Ishikawa (cell line): Measurements from ENCODE around the gene GPR35.

Experiments
- CEBPB ChIP-seq: IDR thresholded peaks from 2 replicates; pipeline ENCODE4 v1.6.1; 2012
- CREB1 ChIP-seq: IDR thresholded peaks from 2 replicates; pipeline ENCODE4 v1.6.1; 2012; ENCODE audit warnings: low read depth
- EGR1 ChIP-seq: IDR thresholded peaks from 2 replicates; pipeline ENCODE4 v1.6.1; 2012
- EP300 ChIP-seq: IDR thresholded peaks from 2 replicates; pipeline ENCODE4 v1.6.1; 2012; ENCODE audit warnings: borderline replicate concordance
- FOXM1 ChIP-seq: IDR thresholded peaks from 2 replicates; pipeline ENCODE4 v1.6.1; 2012; ENCODE audit warnings: low read depth, borderline replicate concordance
- NFIC ChIP-seq: IDR thresholded peaks from 2 replicates; pipeline ENCODE4 v1.6.1; 2012
- RAD21 ChIP-seq: IDR thresholded peaks from 2 replicates; pipeline ENCODE4 v1.6.1; 2012; ENCODE audit warnings: low read depth
- TAF1 ChIP-seq: IDR thresholded peaks from 2 replicates; pipeline ENCODE4 v1.6.1; 2012; ENCODE audit warnings: low read depth, mild to moderate bottlenecking
- TCF12 ChIP-seq: IDR thresholded peaks from 2 replicates; pipeline ENCODE4 v1.6.1; 2012; ENCODE audit warnings: low read depth
- TEAD4 ChIP-seq: IDR thresholded peaks from 2 replicates; pipeline ENCODE4 v1.6.1; 2012
- YY1 ChIP-seq: IDR thresholded peaks from 2 replicates; pipeline ENCODE4 v1.6.1; 2012; ENCODE audit warnings: low read depth
- ZBTB7A ChIP-seq: IDR thresholded peaks from 2 replicates; pipeline ENCODE4 v1.6.1; 2012; ENCODE audit warnings: low read depth
- TF ChIP-seq, protein P1 (sequence below): IDR thresholded peaks from 2 replicates; pipeline ENCODE4 v1.6.1; 2012; ENCODE audit warnings: low read depth, mild to moderate bottlenecking
- TF ChIP-seq, protein P2 (sequence below): IDR thresholded peaks from 2 replicates; pipeline ENCODE4 v1.6.1; 2012
- TF ChIP-seq, protein P3 (sequence below): IDR thresholded peaks from 2 replicates; pipeline ENCODE4 v1.6.1; 2012

The GPR35 gene

DNA sequence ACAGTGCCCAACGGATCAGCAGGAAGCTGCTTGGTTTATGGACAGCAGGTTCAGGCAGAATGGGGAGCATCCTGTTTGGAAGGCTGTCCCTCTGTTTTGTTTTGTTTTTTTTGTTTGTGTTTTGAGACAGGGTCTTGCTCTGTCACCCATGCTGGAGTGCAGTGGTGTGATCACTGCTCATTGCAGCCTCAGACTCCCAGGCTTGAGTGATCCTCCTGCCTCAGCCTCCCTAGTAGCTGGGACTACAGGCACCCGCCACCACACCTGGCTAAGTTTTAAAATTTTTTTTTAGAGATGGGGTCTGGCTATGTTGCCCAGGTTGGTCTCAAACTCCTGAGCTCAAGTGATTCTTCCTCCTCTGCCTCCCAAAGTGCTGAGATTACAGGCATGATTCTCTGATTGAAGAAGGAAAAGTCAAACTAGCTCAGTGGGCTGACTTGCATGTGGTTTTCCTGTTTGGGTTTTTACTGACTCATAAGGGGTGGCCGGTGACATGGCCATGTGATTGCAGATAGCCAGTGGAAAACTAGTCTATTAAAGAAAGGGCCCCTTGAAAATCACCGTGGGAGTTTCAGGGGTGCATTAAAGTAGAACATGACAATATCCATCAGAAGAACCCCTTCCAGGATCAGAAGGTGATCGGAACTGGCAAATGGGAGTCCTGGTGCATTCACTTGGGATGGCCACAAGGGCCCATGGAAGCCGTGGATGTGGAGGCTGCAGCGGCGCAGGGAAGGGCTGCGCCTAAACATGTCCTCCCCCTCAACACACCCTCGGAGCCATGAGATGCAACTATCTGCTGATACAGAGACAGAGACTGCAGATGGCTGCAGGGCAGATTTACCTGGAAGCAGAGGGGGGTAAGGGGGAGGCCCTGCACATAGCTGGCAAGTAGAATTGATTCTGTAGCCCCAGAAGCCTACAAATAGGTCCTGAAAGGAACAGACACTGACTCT, 30.9 kb downstream of the GPR35 start:
- TF ChIP-seq CEBPB = no peak
- no peak for TF ChIP-seq FOXM1
- TF ChIP-seq YY1 = no peak
- TF ChIP-seq CREB1 = no peak
- TF ChIP-seq EP300 = no peak
- TF ChIP-seq TEAD4 = no peak
- TF ChIP-seq TAF1 = no peak
- TF ChIP-seq ZBTB7A = no peak
- TF ChIP-seq TCF12 = no peak
- TF ChIP-seq, protein P1, sequence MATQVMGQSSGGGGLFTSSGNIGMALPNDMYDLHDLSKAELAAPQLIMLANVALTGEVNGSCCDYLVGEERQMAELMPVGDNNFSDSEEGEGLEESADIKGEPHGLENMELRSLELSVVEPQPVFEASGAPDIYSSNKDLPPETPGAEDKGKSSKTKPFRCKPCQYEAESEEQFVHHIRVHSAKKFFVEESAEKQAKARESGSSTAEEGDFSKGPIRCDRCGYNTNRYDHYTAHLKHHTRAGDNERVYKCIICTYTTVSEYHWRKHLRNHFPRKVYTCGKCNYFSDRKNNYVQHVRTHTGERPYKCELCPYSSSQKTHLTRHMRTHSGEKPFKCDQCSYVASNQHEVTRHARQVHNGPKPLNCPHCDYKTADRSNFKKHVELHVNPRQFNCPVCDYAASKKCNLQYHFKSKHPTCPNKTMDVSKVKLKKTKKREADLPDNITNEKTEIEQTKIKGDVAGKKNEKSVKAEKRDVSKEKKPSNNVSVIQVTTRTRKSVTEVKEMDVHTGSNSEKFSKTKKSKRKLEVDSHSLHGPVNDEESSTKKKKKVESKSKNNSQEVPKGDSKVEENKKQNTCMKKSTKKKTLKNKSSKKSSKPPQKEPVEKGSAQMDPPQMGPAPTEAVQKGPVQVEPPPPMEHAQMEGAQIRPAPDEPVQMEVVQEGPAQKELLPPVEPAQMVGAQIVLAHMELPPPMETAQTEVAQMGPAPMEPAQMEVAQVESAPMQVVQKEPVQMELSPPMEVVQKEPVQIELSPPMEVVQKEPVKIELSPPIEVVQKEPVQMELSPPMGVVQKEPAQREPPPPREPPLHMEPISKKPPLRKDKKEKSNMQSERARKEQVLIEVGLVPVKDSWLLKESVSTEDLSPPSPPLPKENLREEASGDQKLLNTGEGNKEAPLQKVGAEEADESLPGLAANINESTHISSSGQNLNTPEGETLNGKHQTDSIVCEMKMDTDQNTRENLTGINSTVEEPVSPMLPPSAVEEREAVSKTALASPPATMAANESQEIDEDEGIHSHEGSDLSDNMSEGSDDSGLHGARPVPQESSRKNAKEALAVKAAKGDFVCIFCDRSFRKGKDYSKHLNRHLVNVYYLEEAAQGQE = no peak
- no peak for TF ChIP-seq NFIC
- TF ChIP-seq EGR1 = no peak
- TF ChIP-seq, protein P2, sequence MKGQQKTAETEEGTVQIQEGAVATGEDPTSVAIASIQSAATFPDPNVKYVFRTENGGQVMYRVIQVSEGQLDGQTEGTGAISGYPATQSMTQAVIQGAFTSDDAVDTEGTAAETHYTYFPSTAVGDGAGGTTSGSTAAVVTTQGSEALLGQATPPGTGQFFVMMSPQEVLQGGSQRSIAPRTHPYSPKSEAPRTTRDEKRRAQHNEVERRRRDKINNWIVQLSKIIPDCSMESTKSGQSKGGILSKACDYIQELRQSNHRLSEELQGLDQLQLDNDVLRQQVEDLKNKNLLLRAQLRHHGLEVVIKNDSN = no peak
- no peak for TF ChIP-seq RAD21
- TF ChIP-seq, protein P3, sequence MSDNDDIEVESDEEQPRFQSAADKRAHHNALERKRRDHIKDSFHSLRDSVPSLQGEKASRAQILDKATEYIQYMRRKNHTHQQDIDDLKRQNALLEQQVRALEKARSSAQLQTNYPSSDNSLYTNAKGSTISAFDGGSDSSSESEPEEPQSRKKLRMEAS = no peak

DNA sequence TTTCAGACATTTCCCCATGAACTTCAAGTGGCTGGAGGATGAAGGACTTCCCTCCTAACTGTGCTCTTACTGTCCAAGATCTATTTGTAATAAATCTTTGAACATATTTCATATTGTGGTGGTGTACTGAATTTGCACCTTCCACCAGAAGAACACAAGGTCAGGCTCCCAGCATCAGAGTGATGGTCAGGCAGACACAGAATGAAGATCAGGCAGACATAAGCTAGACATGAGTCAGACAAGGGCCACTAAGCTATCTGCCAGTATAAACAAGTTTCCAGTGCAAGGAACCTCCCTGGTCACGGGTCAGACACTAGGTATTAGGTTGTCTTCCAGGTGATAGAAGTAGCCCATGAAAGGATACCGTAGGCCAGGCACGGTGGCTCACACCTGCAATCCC, 37.4 kb downstream of the GPR35 start:
- TF ChIP-seq RAD21 (no peak), YY1 (no peak), TEAD4 (no peak)
- TF ChIP-seq, protein P2 = no peak

DNA sequence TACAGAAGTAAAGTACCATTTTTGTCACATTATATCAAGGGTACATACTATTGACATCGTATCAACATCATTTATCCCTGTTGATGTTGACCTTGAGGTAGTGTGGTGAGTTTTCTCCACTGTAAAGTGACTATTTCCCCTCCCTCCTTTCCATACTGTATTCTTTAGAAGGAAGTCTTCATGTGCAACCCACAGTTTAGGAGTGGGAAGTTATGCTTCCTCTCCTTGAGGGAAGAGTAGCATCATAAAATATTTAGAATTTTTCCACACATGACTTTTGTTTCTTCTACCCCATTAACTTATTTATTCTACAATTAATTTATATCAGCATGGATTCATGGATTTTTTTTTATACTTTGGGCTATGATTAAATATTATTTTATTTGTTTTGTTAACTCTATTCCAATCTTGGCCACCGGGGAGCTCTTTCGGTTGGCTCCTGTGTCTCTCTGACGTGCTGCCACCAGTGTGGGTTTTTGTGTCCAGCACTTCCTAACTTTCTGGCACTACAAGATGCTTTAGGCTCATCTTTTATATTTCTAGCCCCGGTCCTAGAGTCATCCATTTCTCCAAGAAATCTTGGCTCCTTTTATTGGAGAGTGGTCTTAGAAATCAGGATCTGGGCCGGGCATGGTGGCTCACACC, 38.4 kb downstream of the GPR35 start:
- TF ChIP-seq FOXM1 (no peak), EGR1 (no peak), TCF12 (no peak), CEBPB (no peak), RAD21 (no peak), ZBTB7A (no peak), TAF1 (no peak), YY1 (no peak), EP300 (no peak)
- TF ChIP-seq, protein P3 = no peak

DNA sequence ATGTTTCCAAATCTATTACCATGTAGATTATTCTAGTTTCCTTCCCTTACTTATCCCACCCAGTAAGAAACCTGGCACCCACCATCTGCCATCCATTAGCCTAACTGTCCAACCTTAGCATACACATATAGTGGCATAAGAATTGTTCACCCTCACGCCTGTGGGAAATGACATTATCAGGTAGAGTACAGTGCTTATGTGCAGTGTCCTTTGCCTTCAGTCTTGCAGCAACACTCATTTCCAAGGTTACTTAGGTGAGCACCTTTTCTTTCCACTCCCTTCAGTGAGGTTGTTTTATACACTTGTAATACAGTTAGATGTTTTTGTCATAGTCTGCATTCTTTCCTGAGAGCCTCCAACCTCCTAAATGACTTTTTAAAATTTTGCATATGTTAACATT, 39.3 kb downstream of the GPR35 start:
- TF ChIP-seq YY1 (no peak), TCF12 (no peak), NFIC (no peak), CREB1 (no peak), EGR1 (no peak), EP300 (no peak), ZBTB7A (no peak), RAD21 (no peak), TAF1 (no peak), FOXM1 (no peak), CEBPB (no peak), TEAD4 (no peak)
- TF ChIP-seq, protein P1 = no peak
- TF ChIP-seq, protein P2 = no peak
- TF ChIP-seq, protein P3 = no peak

DNA sequence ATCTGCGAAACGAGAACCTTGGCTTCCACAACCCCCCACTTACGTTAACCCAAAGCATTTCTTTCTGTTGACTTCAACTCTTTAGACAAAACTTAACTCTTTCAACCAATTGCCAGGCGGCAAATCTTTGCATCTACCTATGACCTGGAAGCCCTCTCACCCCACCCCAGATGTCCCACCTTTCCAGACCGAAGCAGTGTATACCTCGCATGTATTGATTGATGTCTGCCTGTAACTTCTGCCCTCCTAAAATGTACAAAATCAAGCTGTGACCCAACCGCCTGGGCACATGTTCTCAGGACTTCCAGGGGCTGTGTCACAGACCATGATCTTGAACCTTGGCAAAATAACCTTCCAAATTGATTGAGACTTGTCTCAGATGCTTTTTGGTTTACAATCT, 45.1 kb downstream of the GPR35 start:
- no peak for TF ChIP-seq TAF1
- TF ChIP-seq, protein P2 = no peak
- TF ChIP-seq EP300 = no peak
- no peak for TF ChIP-seq RAD21
- no peak for TF ChIP-seq CREB1
- TF ChIP-seq, protein P1 = no peak
- no peak for TF ChIP-seq ZBTB7A
- no peak for TF ChIP-seq EGR1
- TF ChIP-seq YY1 = no peak
